Measurements from ENCODE around the gene MAST3. TPM values are rescaled to one million over a fixed set of nuclear protein-coding genes. Genes with fewer than 3 reads are reported as not detected.

The MAST3 gene
- total and polyA plus RNA-seq, 2 of the 13 experiments (the other 11 are each of a cell fraction or from before 2014, with no cell fraction given), result 4.1 to 4.6 TPM

- TF ChIP-seq ZNF451 (CRISPR knock-in tag; IDR thresholded peaks at IDR 0.05), result 0 out of 2 replicates have a peak, but pooled peaks have one; percentile 55
- TF ChIP-seq NR2F6 (IDR thresholded peaks at IDR 0.05), result no peak
- TF ChIP-seq NR2F6 (CRISPR knock-in tag; IDR thresholded peaks at IDR 0.05), result no peak
- no peak for TF ChIP-seq NFIB (CRISPR knock-in tag; IDR thresholded peaks at IDR 0.05; ENCODE audit: borderline replicate concordance)
- TF ChIP-seq NONO (IDR thresholded peaks at IDR 0.05), result no peak
- TF ChIP-seq NONO (CRISPR knock-in tag; conservative IDR thresholded peaks at IDR 0.05), result no peak; the same call in none of the 2 replicates
- no peak for TF ChIP-seq NR2C2 (CRISPR knock-in tag; IDR thresholded peaks at IDR 0.05; ENCODE audit: borderline replicate concordance)
- TF ChIP-seq CENPX (CRISPR knock-in tag; IDR thresholded peaks at IDR 0.05), result no peak
- TF ChIP-seq DMTF1 (CRISPR knock-in tag; IDR thresholded peaks at IDR 0.05), result no peak
- no peak for TF ChIP-seq MEIS1 (CRISPR knock-in tag; IDR thresholded peaks at IDR 0.05; ENCODE audit: borderline replicate concordance)
- TF ChIP-seq POLR2G (IDR thresholded peaks at IDR 0.05; ENCODE audit: low read depth, low read length), result peak; percentile 80
- no peak for TF ChIP-seq ZNF781 (CRISPR knock-in tag; IDR thresholded peaks at IDR 0.05; ENCODE audit: borderline replicate concordance, not compliant biosample characterization)
- no peak for TF ChIP-seq ZNF646 (CRISPR knock-in tag; IDR thresholded peaks at IDR 0.05)
- no peak for TF ChIP-seq TFAP4 (IDR thresholded peaks at IDR 0.05; ENCODE audit: borderline replicate concordance, low read depth)
- TF ChIP-seq ZNF574 (CRISPR knock-in tag; IDR thresholded peaks at IDR 0.05), result no peak
Observed at GRCh38 chr19:18152817-18153555, 55.4 kb downstream of the MAST3 start, which contains the start of gene PIK3R2 (continued).

Measured in HepG2 (cell line).